Measurements from ENCODE around the gene DCAF8L2. TPM values are rescaled to one million over a fixed set of nuclear protein-coding genes. Genes with fewer than 3 reads are reported as not detected.
"Not testable (repeated sequence)": the region's sequence is repeated elsewhere in the genome, so short reads cannot be mapped to it uniquely, and the experiment has no call there.

The DCAF8L2 gene
- total and polyA plus RNA-seq, 4 donors = not detected

- no CpG with 5 or more reads among the region's 2 CpGs for WGBS (ENCODE audit: insufficient coverage)
- H3K4me3 ChIP-seq (ENCODE audit: low read depth, low read length) = no peak overlapping the region
- H3K27ac ChIP-seq (ENCODE audit: low read depth, low read length) = no peak overlapping the region
- no peak for DNase-seq (ENCODE audit: low read depth in 4 of 6, low spot score in 6 of 6)
- no peaks in the 10 kb centered on the region for H3K27me3 ChIP-seq (ENCODE audit: control insufficient read depth, insufficient read depth, low read length)
- H3K36me3 ChIP-seq (ENCODE audit: control insufficient read depth, insufficient read depth, low read length) = no peaks in the 10 kb centered on the region
- no peaks in the 10 kb centered on the region for H3K9me3 ChIP-seq (ENCODE audit: control insufficient read depth, insufficient read depth, low read length)
- no peaks in the 10 kb centered on the region for H3K4me1 ChIP-seq (ENCODE audit: control insufficient read depth, insufficient read depth, low read length)
These were observed 125.5 kb downstream of the DCAF8L2 start for GRCh38 chrX:27715610-27716009.

- Histone ChIP-seq H3K4me1 (ENCODE audit: control insufficient read depth, insufficient read depth, low read length) (no peaks in the 10 kb centered on the region), H3K9me3 (ENCODE audit: control insufficient read depth, insufficient read depth, low read length) (no peaks in the 10 kb centered on the region), H3K4me3 (ENCODE audit: low read depth, low read length) (no peak overlapping the region), H3K27ac (ENCODE audit: low read depth, low read length) (no peak overlapping the region), H3K27me3 (ENCODE audit: control insufficient read depth, insufficient read depth, low read length) (no peaks in the 10 kb centered on the region), H3K36me3 (ENCODE audit: control insufficient read depth, insufficient read depth, low read length) (no peaks in the 10 kb centered on the region)
- WGBS (ENCODE audit: insufficient coverage) = no CpG with 5 or more reads among the region's 3 CpGs
- DNase-seq (ENCODE audit: low read depth in 4 of 6, low spot score in 6 of 6) = no peak
These were observed 138.1 kb downstream of the DCAF8L2 start for GRCh38 chrX:27728291-27728690.

GRCh38 chrX:27731962-27732361 is 141.8 kb downstream of the DCAF8L2 start:
- Histone ChIP-seq H3K9me3 (ENCODE audit: control insufficient read depth, insufficient read depth, low read length) (no peaks in the 10 kb centered on the region), H3K27me3 (ENCODE audit: control insufficient read depth, insufficient read depth, low read length) (no peaks in the 10 kb centered on the region), H3K4me3 (ENCODE audit: low read depth, low read length) (no peak overlapping the region), H3K27ac (ENCODE audit: low read depth, low read length) (no peak overlapping the region), H3K36me3 (ENCODE audit: control insufficient read depth, insufficient read depth, low read length) (no peaks in the 10 kb centered on the region), H3K4me1 (ENCODE audit: control insufficient read depth, insufficient read depth, low read length) (no peaks in the 10 kb centered on the region)
- 92% methylated on average over 3 of the region's 5 CpGs for WGBS (ENCODE audit: insufficient coverage)
- no peak for DNase-seq (ENCODE audit: low read depth in 4 of 6, low spot score in 6 of 6)

GRCh38 chrX:27735914-27736313 is 145.8 kb downstream of the DCAF8L2 start:
- Histone ChIP-seq H3K36me3 (ENCODE audit: control insufficient read depth, insufficient read depth, low read length) (no peaks in the 10 kb centered on the region), H3K27ac (ENCODE audit: low read depth, low read length) (no peak overlapping the region), H3K27me3 (ENCODE audit: control insufficient read depth, insufficient read depth, low read length) (peaks cover 2% of the 10 kb centered on the region), H3K4me3 (ENCODE audit: low read depth, low read length) (no peak overlapping the region), H3K9me3 (ENCODE audit: control insufficient read depth, insufficient read depth, low read length) (no peaks in the 10 kb centered on the region), H3K4me1 (ENCODE audit: control insufficient read depth, insufficient read depth, low read length) (no peaks in the 10 kb centered on the region)
- no peak for DNase-seq (ENCODE audit: low read depth in 4 of 6, low spot score in 6 of 6)
- WGBS (ENCODE audit: insufficient coverage) = 84% methylated on average over 3 of the region's 3 CpGs

GRCh38 chrX:27740933-27741332 is 150.8 kb downstream of the DCAF8L2 start:
- WGBS (ENCODE audit: insufficient coverage) = 92% methylated on average over 2 of the region's 5 CpGs
- Histone ChIP-seq H3K27me3 (ENCODE audit: control insufficient read depth, insufficient read depth, low read length) (peaks cover 2% of the 10 kb centered on the region), H3K9me3 (ENCODE audit: control insufficient read depth, insufficient read depth, low read length) (no peaks in the 10 kb centered on the region), H3K4me1 (ENCODE audit: control insufficient read depth, insufficient read depth, low read length) (no peaks in the 10 kb centered on the region), H3K4me3 (ENCODE audit: low read depth, low read length) (no peak overlapping the region), H3K27ac (ENCODE audit: low read depth, low read length) (no peak overlapping the region), H3K36me3 (ENCODE audit: control insufficient read depth, insufficient read depth, low read length) (no peaks in the 10 kb centered on the region)
- DNase-seq (ENCODE audit: low read depth in 4 of 6, low spot score in 6 of 6) = no peak

- not testable (repeated sequence) for H3K4me3 ChIP-seq (ENCODE audit: low read depth, low read length)
- 60% methylated on average over 1 of the region's 9 CpGs for WGBS (ENCODE audit: insufficient coverage)
These were observed 153.4 kb downstream of the DCAF8L2 start for GRCh38 chrX:27743521-27743920.

GRCh38 chrX:27746516-27746915 is 156.4 kb downstream of the DCAF8L2 start:
- Histone ChIP-seq H3K4me3 (ENCODE audit: low read depth, low read length) (no peak overlapping the region), H3K27ac (ENCODE audit: low read depth, low read length) (no peak overlapping the region), H3K36me3 (ENCODE audit: control insufficient read depth, insufficient read depth, low read length) (no peaks in the 10 kb centered on the region), H3K4me1 (ENCODE audit: control insufficient read depth, insufficient read depth, low read length) (no peaks in the 10 kb centered on the region), H3K27me3 (ENCODE audit: control insufficient read depth, insufficient read depth, low read length) (no peaks in the 10 kb centered on the region), H3K9me3 (ENCODE audit: control insufficient read depth, insufficient read depth, low read length) (no peaks in the 10 kb centered on the region)
- no peak for DNase-seq (ENCODE audit: low read depth in 4 of 6, low spot score in 6 of 6)
- WGBS (ENCODE audit: insufficient coverage) = 88% methylated on average over 10 of the region's 10 CpGs

More at GRCh38 chrX:27743521-27743920, 153.4 kb downstream of the DCAF8L2 start:
- not testable (repeated sequence) for H3K4me1 ChIP-seq (ENCODE audit: control insufficient read depth, insufficient read depth, low read length); DNase-seq (ENCODE audit: low read depth in 4 of 6, low spot score in 6 of 6); H3K9me3 ChIP-seq (ENCODE audit: control insufficient read depth, insufficient read depth, low read length); H3K27ac ChIP-seq (ENCODE audit: low read depth, low read length); H3K36me3 ChIP-seq (ENCODE audit: control insufficient read depth, insufficient read depth, low read length); H3K27me3 ChIP-seq (ENCODE audit: control insufficient read depth, insufficient read depth, low read length)

- not testable (repeated sequence) for DNase-seq (ENCODE audit: low read depth in 4 of 6, low spot score in 6 of 6); H3K27me3 ChIP-seq (ENCODE audit: control insufficient read depth, insufficient read depth, low read length); H3K4me1 ChIP-seq (ENCODE audit: control insufficient read depth, insufficient read depth, low read length); H3K27ac ChIP-seq (ENCODE audit: low read depth, low read length); H3K9me3 ChIP-seq (ENCODE audit: control insufficient read depth, insufficient read depth, low read length); H3K36me3 ChIP-seq (ENCODE audit: control insufficient read depth, insufficient read depth, low read length); H3K4me3 ChIP-seq (ENCODE audit: low read depth, low read length)
- no CpG with 5 or more reads among the region's 2 CpGs for WGBS (ENCODE audit: insufficient coverage)
These were observed 160.2 kb downstream of the DCAF8L2 start for GRCh38 chrX:27750298-27750697.

- H3K9me3 ChIP-seq (ENCODE audit: control insufficient read depth, insufficient read depth, low read length) = no peaks in the 10 kb centered on the region
- no peak overlapping the region for H3K27ac ChIP-seq (ENCODE audit: low read depth, low read length)
- no peak overlapping the region for H3K4me3 ChIP-seq (ENCODE audit: low read depth, low read length)
- 100% methylated on average over 1 of the region's 2 CpGs for WGBS (ENCODE audit: insufficient coverage)
- no peaks in the 10 kb centered on the region for H3K4me1 ChIP-seq (ENCODE audit: control insufficient read depth, insufficient read depth, low read length)
- no peaks in the 10 kb centered on the region for H3K27me3 ChIP-seq (ENCODE audit: control insufficient read depth, insufficient read depth, low read length)
- DNase-seq (ENCODE audit: low read depth in 4 of 6, low spot score in 6 of 6) = no peak
- H3K36me3 ChIP-seq (ENCODE audit: control insufficient read depth, insufficient read depth, low read length) = no peaks in the 10 kb centered on the region
These were observed 161.8 kb downstream of the DCAF8L2 start for GRCh38 chrX:27751976-27752375.

GRCh38 chrX:27765718-27766117 is 175.6 kb downstream of the DCAF8L2 start:
- no peaks in the 10 kb centered on the region for H3K36me3 ChIP-seq (ENCODE audit: control insufficient read depth, insufficient read depth, low read length)
- DNase-seq (ENCODE audit: low read depth in 4 of 6, low spot score in 6 of 6) = no peak
- no peaks in the 10 kb centered on the region for H3K9me3 ChIP-seq (ENCODE audit: control insufficient read depth, insufficient read depth, low read length)
- H3K4me1 ChIP-seq (ENCODE audit: control insufficient read depth, insufficient read depth, low read length) = no peaks in the 10 kb centered on the region
- WGBS (ENCODE audit: insufficient coverage) = 72% methylated on average over 8 of the region's 12 CpGs
- H3K27ac ChIP-seq (ENCODE audit: low read depth, low read length) = no peak overlapping the region
- peaks cover 2% of the 10 kb centered on the region for H3K27me3 ChIP-seq (ENCODE audit: control insufficient read depth, insufficient read depth, low read length)
- H3K4me3 ChIP-seq (ENCODE audit: low read depth, low read length) = no peak overlapping the region

Data from spinal cord (tissue), 10 donors.